GM21447 (cell line): ENCODE data around the gene SCARB1.
"Not testable (repeated sequence)": the region's sequence is repeated elsewhere in the genome, so short reads cannot be mapped to it uniquely, and the experiment has no call there.

Experiments
- ATAC-seq: cut with Tn5 transposase; IDR thresholded peaks from one replicate; pipeline ENCODE4 v1.9.1; 2021; ENCODE audit not compliant: unreplicated experiment

SCARB1 gene

DNA sequence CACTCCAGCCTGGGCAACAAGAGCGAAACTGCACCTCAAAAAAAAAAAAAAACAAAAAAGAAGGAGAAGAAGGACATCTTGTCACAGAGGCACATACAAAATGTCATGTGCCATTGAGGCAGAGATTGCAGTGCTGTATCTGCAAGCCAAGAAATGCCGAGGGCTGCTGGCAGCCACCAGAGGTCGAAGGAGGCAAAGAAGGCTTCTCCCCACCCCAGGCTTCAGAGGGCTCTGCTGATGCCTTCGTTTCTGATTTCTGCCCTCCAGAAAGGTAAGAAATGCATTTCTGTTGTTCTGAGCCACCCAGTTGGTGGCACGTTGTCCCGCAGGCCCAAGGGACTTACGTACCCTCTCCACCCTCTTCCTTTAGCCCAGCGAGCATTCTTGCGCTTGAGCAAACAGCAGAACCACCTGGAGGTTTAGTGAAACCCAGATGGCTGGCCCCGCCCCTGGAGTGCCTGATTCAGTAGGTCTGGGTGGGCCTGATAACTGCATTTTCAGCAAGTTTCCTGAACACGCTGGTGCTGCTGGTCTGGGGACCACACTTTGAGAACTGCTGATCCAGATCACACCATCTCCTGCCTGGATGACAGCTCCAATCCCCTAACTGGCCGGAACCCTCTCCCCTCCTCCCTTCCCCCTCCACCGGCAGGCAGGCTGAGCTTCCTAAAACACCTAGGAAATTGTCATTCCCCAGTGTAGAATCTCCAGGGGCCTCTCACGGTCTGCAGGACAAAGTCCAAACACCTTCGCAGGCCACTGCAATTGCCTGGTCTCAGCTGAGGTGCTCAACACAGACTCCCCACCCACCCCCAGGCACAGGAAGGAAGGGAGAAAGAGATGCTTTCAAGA lies 21.1 kb upstream of the SCARB1 start:
- peak; percentile 94 for ATAC-seq

DNA sequence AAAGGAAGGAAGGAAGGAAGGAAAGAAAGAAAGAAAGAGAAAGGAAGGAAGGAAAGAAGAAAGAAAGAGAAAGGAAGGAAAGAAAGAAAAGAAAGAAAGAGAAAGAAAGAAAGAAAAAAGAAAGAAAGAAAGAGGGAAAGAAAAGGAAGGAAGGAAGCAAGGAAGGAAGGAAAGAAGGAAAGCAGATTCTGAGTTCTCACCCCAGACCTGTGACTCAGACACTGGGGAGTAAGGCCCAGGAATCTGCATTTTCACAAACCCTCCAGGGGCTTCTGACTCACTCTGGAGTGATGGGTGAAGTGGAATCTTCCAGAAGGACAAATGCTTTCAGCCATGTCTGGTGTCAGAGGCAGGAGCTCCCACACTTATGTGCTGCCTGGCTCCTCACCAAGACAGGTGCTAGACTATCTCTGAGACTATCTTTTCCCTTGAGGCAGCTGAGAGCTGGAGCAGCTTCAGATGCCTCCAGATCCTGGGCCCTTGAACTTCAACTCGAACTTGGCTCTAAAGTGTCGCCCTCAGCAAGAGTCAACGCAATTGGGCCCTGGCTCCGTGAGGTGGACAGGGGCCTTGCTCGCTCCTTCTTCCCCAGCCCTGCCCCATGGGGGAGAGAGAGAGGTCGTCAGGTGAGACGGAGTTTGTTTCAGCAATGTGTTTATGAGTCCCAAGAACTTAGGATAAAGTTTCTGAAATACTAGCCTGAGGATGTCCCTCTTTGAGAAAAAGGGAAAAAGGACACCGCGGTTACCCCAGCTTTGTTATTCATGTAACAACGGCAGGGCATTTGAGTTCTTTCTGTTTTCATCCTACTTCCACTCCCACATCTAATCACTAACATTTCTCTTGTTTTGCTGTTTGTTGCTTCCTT lies 19.8 kb upstream of the SCARB1 start:
- ATAC-seq: no peak

GRCh38 chr12:124881123-124881522 lies 17.5 kb upstream of the SCARB1 start:
- no peak for ATAC-seq

DNA sequence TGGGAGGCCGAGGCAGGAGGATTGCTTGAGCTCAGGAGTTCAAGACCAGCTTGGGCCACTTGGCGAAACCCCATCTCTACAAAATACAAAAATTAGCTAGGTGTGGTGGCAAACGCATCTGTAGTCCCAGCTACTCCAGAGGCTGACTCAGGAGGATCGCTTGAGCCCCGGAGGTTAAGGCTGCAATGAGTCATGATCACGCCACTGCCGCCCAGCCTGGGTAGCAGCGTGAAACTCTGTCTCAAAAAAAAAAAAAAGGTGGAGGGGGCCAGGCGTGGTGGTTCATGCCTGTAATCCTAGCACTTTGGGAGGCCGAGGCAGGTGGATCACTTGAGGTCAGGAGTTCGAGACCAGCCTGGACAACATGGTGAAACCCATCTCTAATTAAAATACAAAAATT lies 16.7 kb upstream of the SCARB1 start:
- not testable (repeated sequence) for ATAC-seq

- no peak for ATAC-seq
These were observed 15.3 kb upstream of the SCARB1 start for GRCh38 chr12:124878795-124879516.

- ATAC-seq: no peak
These were observed 13.8 kb upstream of the SCARB1 start for GRCh38 chr12:124877423-124877822.

GRCh38 chr12:124876171-124876570 lies 12.5 kb upstream of the SCARB1 start:
- ATAC-seq: no peak

GRCh38 chr12:124875803-124876132 lies 12.1 kb upstream of the SCARB1 start:
- no peak for ATAC-seq

DNA sequence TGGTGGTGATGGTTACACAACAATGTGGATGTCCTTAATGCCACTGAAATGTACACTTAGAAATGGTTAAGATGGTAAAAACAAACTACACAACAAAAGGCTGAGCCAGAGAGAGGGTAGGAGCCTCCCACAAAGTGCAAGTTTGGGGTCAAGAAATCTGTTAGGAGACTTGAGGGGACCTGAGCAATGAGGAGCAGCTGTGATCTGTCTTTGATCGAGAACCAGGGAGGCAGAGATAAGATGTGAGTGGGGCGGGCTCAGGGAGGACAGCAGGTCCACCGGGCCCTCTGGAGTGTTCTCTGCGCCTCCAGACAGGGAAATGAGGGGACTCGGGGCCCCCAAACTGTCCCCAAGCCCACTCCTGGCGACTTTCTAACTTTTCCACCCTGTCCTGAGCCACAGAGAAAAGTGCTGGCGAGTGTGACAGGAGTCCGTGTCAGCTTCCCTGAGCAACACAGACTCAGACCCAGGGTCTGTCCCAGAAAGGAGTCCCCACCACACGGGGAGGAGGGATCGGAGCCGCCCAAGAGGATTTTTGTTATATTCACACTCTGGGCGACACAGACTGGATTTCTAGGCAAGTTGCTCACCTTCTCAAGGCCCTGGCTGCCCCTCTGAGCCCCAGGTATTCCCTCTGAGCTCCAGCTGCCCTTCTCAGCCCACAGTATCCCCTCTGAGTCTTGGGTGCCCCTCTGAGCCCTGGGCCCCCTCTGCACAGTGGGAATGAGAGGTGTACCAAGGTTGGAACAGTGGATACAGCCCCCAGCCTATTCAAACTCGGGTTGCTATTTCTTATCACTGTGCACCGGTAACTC lies 11.5 kb upstream of the SCARB1 start:
- ATAC-seq: no peak

- ATAC-seq: no peak
These were observed 10.5 kb upstream of the SCARB1 start for GRCh38 chr12:124874188-124874587.

DNA sequence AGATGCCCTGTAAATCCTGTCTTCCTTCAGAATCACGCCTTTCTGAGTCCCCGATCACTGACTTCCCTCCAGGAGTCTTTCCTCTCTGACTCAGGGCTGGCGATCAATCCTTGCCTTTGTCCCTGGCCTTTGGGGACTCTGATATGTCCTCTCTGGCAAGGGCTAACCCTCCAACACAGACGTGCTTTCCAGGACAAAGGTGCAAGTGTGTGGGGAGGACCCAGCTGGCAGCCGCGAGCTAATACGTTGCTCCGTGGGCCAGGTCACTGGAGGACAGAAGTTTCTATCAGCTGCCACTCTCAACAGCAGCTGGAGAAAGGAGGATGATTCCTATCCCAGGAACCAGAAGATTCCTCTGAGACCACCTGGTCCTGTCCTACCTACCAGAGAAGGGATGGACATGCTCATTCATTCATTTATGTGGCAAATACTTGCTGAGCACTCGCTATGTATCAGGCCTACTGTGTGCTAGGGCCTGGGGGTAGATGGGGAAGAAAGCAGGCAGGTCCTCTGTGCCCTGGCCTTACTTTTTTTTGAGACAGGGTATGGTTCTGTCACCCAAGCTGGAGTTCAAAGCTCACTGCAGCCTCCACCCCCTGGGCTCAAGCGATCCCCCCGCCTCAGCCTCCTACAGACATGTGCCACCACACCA lies 8.5 kb upstream of the SCARB1 start:
- ATAC-seq: no peak

- ATAC-seq: no peak
These were observed 7.6 kb upstream of the SCARB1 start for GRCh38 chr12:124871297-124871696.

DNA sequence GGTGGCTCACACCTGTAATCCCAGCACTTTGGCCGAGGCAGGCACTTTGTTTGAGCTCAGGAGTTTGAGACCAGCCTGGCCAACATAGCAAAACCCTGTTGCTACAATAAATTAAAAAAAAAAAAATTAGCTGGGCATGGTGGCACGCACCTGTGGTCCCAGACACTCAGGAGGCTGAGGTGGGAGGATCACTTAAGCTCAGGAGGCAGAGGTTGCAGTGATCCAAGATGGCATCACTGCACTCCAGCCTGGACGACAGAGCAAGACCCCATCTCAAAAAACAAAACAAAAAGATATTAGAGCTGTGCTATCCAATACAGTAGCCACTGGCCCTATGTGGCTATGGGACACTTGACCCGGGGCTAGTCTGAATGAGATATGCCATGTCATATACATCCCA lies 6.9 kb upstream of the SCARB1 start:
- no peak for ATAC-seq

- ATAC-seq: no peak
These were observed 5.5 kb upstream of the SCARB1 start for GRCh38 chr12:124869059-124869665.

DNA sequence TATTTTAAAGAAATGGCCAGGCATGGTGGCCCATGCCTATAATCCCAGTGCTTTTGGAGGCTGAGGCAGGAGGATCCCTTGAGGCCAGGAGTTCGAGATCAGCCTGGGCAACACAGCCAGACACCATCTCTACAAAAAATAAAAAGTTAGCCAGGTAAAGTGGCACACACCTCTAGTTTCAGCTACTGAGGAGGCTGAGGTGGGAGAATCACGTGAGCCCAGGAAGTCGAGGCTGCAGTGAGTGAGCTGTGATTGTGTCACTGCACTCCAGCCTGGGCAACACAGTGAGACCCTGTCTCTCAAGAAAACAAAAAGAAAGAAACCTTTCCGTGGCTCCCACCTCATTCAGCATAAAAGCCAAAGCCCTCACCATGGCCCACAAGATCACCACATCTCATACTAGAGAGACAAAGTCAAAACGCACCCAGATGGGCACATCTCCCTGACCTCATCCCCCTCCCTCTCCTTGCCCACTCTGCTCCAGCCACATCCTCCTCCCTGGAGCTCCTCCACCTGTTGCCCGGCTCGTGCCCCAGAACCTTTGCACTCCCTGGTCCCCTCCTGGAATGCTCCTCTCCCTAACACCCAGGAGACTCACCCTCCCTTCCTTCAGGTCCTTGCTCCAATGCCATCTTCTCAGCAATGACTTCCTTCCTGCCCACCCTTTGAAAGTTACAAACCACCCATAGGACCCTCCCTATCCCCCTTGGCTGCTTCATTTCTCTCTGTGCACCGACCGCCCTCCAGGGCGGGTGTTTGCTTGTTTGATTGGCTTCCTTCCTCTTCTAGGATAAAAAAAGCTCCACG lies 4.8 kb upstream of the SCARB1 start:
- no peak for ATAC-seq

DNA sequence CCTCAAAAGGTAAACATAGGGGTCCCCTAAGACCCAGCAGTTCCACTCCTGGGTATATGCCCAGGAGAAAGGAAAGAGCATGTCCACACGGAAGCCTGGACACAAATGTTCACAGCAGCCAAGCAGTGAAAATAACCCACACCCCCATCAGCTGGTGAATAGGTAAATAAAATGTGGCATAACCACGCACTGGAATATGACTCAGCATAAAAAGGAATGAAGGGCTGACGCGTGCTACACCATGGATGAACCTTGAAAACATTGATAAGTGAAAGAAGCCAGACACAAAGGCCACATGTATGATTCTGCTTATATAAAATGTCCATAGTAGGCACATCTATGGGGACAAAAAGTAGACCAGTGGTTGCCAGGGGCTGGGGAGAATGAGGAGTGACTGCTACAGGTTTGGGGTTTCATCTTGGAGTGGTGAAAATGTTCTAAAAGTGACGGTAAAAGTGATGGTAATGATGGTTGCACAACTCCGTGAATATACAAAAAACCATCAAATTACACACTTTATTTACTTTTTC lies 3.8 kb upstream of the SCARB1 start:
- ATAC-seq: no peak

GRCh38 chr12:124866883-124867400 lies 3.3 kb upstream of the SCARB1 start:
- no peak for ATAC-seq

DNA sequence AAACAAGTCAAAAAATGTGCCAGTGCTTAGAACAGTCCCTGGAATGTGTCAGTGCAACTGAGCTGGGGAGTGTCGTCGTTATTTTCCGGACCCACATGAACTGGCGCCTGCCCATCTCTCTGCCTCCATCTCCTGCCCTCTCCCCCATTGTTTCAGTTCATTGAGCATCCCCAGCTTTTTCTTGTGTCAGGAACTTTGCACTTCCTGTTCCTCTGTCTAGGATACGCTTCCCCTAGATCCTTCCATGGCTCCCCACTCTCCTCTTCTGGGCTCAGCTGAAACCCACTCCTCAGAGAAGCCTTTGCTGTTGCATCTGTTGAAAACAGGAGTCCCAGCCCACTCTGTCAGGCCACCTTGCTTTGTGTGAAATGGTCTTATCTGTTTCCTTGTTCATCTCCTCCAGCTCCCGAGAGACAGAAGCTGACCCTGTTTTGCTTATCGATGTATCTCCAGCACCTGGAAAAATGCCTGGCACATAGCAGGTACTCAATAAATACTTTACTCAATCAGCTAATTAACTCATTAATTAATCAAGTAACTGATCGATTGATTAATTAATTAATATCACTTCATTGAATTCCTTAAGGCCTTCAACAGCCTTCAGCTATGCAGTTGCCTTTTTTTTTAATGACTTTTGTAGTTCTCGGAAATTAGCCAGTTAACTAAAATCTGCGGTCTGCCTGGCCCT lies 2.7 kb upstream of the SCARB1 start:
- ATAC-seq: no peak
